IPS-20b (cell line): Measurements from ENCODE around the gene CCDC188.

Source experiments
- H3K27ac ChIP-seq: one replicate; pipeline ENCODE4 v1.5.1; 2013; ENCODE audit warnings: low read length
- H3K27me3 ChIP-seq: 2 replicates; pipeline ENCODE4 v1.6.1; 2013; ENCODE audit warnings: mild to moderate bottlenecking, low read length, inconsistent platforms; ENCODE audit not compliant: insufficient read depth
- H3K36me3 ChIP-seq: 2 replicates; pipeline ENCODE4 v1.6.1; 2013; ENCODE audit warnings: low read depth, mild to moderate bottlenecking, inconsistent platforms, low read length, moderate library complexity; ENCODE audit not compliant: insufficient read depth
- H3K4me1 ChIP-seq: 2 replicates; pipeline ENCODE4 v1.6.1; 2013; ENCODE audit warnings: mild to moderate bottlenecking, control low read depth, inconsistent platforms, low read length, moderate library complexity; ENCODE audit not compliant: insufficient read depth
- H3K4me3 ChIP-seq: 2 replicates; pipeline ENCODE4 v1.5.1; 2013; ENCODE audit warnings: mild to moderate bottlenecking, low read length, inconsistent platforms
- H3K9ac ChIP-seq: 2 replicates; pipeline ENCODE4 v1.6.1; 2013; ENCODE audit warnings: low read depth, mild to moderate bottlenecking, inconsistent platforms, low read length, moderate library complexity
- H3K9me3 ChIP-seq: 2 replicates; pipeline ENCODE4 v1.6.1; 2013; ENCODE audit warnings: mild to moderate bottlenecking, low read depth, low read length, inconsistent platforms; ENCODE audit not compliant: insufficient read depth

CCDC188 gene

DNA sequence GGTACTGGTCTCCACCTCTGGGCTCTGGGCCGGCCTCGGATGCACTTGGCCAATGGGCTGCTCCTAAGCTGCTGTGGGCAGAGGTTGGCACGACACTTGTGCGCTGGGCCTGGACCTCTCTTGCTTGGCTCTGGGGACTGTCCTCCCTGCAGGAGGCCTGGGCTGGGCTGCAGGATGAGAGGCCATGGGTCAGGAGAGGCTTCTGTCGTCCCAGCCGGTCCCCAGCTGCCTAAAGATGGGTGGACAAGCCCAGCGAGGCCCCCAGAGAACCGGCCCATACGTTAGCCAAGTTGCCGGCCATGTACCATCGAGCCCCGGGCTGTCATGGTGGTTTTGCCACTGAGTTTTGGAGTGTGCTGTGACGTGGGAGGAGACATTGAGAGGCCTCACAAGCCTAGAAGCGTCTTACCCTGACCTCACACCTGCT is 1.6 kb upstream of the CCDC188 start:
- no peaks in the 10 kb centered on the region for H3K9me3 ChIP-seq
- no peaks in the 10 kb centered on the region for H3K36me3 ChIP-seq
- no peak overlapping the region for H3K27ac ChIP-seq
- H3K4me1 ChIP-seq = no peaks in the 10 kb centered on the region
- no peak overlapping the region for H3K9ac ChIP-seq
- no peak overlapping the region for H3K4me3 ChIP-seq
- no peaks in the 10 kb centered on the region for H3K27me3 ChIP-seq

- no peaks in the 10 kb centered on the region for H3K4me1 ChIP-seq
- no peaks in the 10 kb centered on the region for H3K9me3 ChIP-seq
- no peak overlapping the region for H3K4me3 ChIP-seq
- no peak overlapping the region for H3K9ac ChIP-seq
- H3K27me3 ChIP-seq = no peaks in the 10 kb centered on the region
- H3K27ac ChIP-seq = no peak overlapping the region
- H3K36me3 ChIP-seq = no peaks in the 10 kb centered on the region
Measured at GRCh38 chr22:20151276-20151588, 377 bp upstream of the CCDC188 start.

- Histone ChIP-seq H3K27ac (no peak overlapping the region), H3K9me3 (no peaks in the 10 kb centered on the region), H3K4me3 (no peak overlapping the region), H3K9ac (no peak overlapping the region), H3K36me3 (no peaks in the 10 kb centered on the region), H3K27me3 (no peaks in the 10 kb centered on the region), H3K4me1 (no peaks in the 10 kb centered on the region)
Measured at GRCh38 chr22:20149257-20150250, 1.3 kb downstream of the CCDC188 start.

DNA sequence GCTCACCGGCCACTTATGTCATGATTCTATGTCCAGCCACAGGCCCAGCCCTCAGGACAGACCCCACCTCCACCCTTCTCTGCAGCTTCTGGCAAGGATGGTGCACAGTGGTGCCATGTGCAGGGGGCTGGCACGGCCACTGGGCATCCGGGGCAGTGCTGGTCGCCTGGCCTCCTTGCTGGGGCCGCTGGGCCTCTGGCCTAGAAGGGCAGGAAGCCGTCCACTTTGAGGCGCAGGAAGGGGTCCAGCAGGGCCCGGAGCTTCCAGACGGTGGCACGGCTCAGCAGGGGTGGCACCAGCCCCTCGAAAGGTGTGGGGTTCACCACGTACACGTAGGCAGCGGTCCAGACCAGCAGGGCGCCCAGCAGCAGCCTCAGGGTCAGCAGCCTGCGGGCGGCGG is 2.4 kb downstream of the CCDC188 start:
- Histone ChIP-seq H3K4me3 (no peak overlapping the region), H3K36me3 (no peaks in the 10 kb centered on the region), H3K9me3 (no peaks in the 10 kb centered on the region), H3K9ac (no peak overlapping the region), H3K4me1 (no peaks in the 10 kb centered on the region), H3K27ac (no peak overlapping the region), H3K27me3 (no peaks in the 10 kb centered on the region)

DNA sequence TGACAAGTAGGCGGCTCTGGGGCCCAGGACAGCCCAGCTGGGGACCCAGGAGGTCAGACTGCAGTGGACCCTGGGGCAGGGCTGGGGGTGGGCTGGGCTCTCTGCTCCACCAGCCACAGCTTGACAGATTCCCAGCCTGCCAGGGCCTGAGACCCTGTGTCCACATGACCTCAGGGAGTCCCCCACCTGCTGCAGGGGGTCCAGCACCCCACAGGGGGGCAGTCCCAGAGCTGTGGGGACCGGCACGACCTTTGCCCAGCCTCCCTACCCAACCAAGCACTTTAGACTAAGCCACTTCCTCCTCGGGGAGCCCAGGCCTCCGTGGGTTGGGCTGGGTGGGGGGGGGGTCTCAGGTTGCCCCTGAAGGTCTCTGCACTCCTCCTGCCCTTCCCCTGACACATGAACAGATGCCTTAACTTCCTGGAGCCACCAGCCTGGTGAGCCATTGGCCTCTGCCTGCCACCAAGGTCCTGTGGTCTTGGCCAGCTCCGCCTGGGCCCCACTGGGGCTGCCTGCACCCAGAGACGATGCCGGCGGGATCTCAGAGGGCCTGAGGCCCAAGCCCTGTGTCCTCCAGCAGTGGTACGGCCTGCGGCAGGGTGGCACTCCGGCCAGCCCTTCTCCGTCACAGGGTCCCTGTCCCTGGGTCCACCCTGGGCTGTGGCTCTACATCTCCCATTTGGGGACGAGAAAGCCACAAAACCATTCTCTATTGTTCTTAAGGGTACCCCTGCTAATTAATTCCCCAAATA is 3.4 kb downstream of the CCDC188 start:
- Histone ChIP-seq H3K36me3 (no peaks in the 10 kb centered on the region), H3K9ac (no peak overlapping the region)

DNA sequence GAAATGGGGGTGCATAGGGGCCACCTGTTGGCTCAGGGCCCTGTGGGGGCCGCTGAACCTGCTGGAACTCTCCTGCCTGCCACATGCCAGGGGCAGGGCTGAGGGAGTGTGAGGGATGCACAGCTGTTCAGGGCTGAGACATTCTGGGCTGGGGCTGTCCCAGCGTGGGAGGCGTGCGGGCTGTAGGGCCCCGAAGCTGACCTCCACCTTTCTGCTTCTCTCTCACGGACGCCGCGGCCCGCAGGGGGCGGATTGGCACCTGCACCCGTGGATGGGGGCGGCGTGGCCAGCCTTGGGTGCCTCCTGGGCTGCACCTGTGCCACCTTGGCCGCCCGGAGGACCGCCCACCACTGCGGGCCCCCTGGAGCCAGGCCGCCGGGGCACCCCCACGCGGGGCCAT is 4.1 kb downstream of the CCDC188 start:
- Histone ChIP-seq H3K9me3 (no peaks in the 10 kb centered on the region), H3K4me1 (no peaks in the 10 kb centered on the region), H3K4me3 (no peak overlapping the region), H3K9ac (no peak overlapping the region), H3K36me3 (no peaks in the 10 kb centered on the region), H3K27ac (no peak overlapping the region), H3K27me3 (no peaks in the 10 kb centered on the region)

More for the DNA sequence above, 3.4 kb downstream of the CCDC188 start:
- Histone ChIP-seq H3K4me3 (no peak overlapping the region), H3K27me3 (no peaks in the 10 kb centered on the region), H3K27ac (no peak overlapping the region), H3K9me3 (no peaks in the 10 kb centered on the region), H3K4me1 (no peaks in the 10 kb centered on the region)

- H3K4me3 ChIP-seq = no peak overlapping the region
- H3K27ac ChIP-seq = no peak overlapping the region
- no peaks in the 10 kb centered on the region for H3K36me3 ChIP-seq
- H3K9me3 ChIP-seq = no peaks in the 10 kb centered on the region
- no peaks in the 10 kb centered on the region for H3K4me1 ChIP-seq
- H3K9ac ChIP-seq = no peak overlapping the region
- H3K27me3 ChIP-seq = no peaks in the 10 kb centered on the region
Measured at GRCh38 chr22:20145832-20146223, 5.0 kb downstream of the CCDC188 start.

DNA sequence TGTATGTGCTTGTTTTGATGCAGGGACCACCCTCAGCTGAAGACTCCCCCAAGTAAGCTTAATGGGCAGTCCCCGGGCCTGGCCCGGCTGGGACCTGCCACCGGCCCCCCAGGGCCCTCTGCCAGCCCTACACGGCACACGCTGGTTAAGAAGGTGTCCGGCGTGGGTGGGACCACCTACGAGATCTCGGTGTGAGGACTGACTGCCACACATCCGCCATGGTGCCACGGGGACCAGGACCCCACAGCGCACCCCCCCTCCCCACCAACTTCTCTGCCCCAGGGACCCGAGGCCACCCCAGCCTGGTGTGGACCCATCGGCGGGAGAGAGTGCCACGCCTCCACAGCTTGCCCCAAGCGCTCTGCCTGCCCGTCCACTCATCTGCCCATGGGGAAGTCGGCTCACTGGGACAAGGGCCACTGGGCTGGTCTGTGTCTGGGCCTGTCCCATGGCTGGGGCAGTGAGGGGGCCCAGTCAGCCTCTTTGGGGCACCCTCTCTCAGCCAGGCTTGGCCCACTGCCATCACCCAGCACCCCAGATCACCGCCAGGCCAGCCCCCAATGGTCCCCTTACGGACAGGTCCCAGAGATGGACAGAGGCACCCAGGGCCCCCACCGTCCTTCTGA is 5.5 kb downstream of the CCDC188 start:
- H3K9ac ChIP-seq = no peak overlapping the region
- H3K27me3 ChIP-seq = no peaks in the 10 kb centered on the region
- no peak overlapping the region for H3K4me3 ChIP-seq
- no peaks in the 10 kb centered on the region for H3K9me3 ChIP-seq
- no peaks in the 10 kb centered on the region for H3K4me1 ChIP-seq
- no peak overlapping the region for H3K27ac ChIP-seq
- H3K36me3 ChIP-seq = no peaks in the 10 kb centered on the region

- H3K4me1 ChIP-seq = no peaks in the 10 kb centered on the region
- no peaks in the 10 kb centered on the region for H3K27me3 ChIP-seq
- no peak overlapping the region for H3K9ac ChIP-seq
- H3K36me3 ChIP-seq = no peaks in the 10 kb centered on the region
- no peaks in the 10 kb centered on the region for H3K9me3 ChIP-seq
- H3K4me3 ChIP-seq = no peak overlapping the region
- no peak overlapping the region for H3K27ac ChIP-seq
Measured at GRCh38 chr22:20143883-20144665, 6.8 kb downstream of the CCDC188 start.

GRCh38 chr22:20142711-20143621 is 7.9 kb downstream of the CCDC188 start:
- H3K36me3 ChIP-seq = no peaks in the 10 kb centered on the region
- H3K4me1 ChIP-seq = no peaks in the 10 kb centered on the region
- H3K27ac ChIP-seq = no peak overlapping the region
- no peak overlapping the region for H3K4me3 ChIP-seq
- H3K27me3 ChIP-seq = no peaks in the 10 kb centered on the region
- no peaks in the 10 kb centered on the region for H3K9me3 ChIP-seq
- H3K9ac ChIP-seq = no peak overlapping the region
